NCI-H345 treated with DMSO at 0.1 percent for 48 hours (cell line): Measurements from ENCODE around the gene PLCB4.
A peak's percentile ranks its signal among the peaks of the same experiment; 100 is the strongest.

Source experiments
- DNase-seq: peaks from one replicate; lab custom pipeline; 2025; ENCODE audit not compliant: unreplicated experiment; lab: John Stamatoyannopoulos, UW

PLCB4 gene

DNA sequence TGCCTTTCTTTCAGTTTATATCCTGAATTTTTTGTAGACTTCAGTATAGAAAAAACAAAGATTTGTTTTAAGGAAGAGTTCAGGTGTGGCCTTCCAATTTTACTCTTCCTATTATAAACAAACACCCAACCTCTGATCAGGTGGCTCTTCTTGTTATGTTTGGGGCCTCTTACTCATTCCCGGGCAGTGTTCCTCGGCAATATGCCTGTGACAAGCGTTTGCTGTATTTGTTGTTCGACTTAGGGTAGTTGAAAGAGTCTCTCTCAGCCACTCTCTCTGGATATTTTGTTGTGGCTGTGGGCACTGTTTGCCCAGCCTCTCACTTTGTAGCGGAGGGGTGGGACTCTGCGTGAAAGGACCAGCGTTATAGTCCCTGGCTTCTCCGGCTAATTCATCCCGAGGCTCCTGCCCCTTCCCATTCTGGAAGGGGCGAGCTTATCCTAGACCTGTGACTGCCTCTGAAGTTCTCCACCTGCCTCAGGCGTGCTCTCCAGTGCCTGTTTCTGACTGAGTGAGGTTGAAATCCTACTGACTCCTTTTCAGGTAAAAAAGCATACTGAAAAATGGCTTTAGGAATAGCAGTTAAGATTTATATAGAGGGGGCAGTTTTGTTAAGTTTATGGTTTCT, 97.4 kb downstream of the PLCB4 start:
- no peak for DNase-seq

DNA sequence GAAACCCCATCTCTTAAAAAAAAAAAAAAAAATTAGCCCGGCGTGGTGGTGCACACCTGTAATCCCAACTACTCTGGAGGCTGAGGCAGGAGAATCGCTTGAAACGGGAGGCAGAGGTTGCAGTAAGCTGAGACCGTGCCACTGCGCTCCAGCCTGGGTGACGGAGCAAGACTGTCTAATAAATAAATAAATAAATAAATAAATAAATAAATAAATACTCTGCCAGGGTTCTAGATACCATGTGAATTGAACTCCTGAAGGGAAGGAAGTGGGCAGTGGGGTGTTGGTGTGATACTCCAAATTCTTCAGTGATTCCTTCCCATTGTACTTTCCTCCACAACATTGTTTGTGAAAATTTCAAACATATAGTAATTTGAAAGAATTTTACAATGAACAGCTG, 100.5 kb downstream of the PLCB4 start:
- DNase-seq, result no peak

DNA sequence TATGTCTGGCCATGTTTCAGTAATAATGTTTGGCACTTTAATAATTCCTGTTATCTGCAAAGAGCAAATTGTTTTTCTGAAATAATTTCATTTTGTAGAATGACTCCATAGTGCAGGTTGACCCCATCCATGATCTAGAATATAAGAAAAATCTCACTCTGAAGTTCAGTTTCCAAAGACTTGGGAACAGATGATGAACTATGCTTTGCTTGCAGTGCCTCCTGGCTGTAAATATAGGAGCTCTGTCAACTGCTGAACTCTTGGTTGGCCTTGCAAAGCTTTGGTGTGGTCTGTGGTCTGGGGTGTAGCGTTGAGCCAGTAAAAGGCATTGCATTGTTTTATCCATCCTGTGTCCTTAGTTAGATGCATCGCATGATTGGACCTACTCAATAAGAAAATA, 104.0 kb downstream of the PLCB4 start:
- DNase-seq, result no peak

DNA sequence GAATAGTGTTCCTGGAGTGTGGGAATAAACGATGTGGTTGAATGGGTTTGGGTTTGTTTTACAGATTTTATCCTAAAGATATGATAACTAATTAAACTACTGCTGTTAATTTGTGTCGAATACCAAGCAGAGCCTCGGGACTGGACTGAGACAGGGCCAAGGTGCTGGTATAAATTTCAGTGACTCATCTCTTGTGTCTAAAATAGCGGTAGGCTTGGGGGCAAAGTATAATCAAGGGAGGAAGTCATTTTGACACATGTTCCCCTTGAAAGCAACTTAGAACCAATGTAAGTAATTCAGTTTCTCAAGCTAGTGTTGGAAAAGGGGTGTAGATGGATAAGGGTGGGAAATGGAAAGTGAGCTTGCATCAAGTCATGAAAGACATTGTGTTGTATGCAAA, 108.4 kb downstream of the PLCB4 start:
- DNase-seq, result no peak

DNA sequence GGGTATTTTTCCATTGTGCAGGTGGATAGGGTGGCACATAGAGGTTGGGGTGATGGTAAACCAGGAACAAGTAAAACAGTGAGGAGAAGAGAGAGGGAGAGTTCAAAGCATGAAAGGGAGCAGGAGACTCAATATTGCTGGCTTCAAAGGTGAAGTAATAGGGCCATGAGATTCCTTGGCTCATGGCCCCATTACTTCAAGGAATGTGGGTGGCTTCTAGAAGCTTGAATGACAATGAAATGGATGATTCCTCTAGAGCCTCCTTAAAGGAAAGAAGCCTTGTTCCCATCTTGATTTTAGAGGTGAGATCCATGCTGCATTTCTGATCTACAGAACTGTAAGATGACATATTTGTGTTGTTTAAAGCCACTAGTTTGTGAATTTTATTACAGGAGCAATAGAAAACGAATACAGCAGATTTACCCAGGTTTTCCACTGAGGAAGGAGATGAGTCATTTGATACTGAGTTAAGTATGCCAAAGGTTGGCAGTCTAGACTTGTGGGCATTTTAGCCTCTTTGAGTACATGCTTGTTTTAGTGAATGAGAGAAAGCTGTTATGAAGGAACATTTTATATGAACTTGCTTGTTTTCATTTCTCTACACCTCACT, 110.4 kb downstream of the PLCB4 start:
- no peak for DNase-seq

DNA sequence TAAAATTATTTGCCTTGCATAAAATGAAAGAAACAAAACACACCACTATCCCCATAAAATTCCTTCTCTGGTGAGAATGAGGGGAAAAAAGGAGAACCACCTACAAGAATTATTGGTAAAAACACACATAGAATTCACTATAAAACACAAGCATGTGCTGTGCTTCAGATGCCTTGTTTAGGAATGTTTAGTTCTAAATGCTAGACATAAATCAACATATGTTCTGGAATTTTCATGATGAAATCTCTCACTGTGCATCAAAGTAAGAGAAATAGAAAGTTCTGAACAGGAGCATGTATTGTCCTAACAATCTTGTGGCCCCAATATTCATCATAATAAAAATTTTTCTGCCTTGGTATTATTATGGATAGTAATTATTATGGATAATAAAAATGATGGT, 111.0 kb downstream of the PLCB4 start:
- no peak for DNase-seq

DNA sequence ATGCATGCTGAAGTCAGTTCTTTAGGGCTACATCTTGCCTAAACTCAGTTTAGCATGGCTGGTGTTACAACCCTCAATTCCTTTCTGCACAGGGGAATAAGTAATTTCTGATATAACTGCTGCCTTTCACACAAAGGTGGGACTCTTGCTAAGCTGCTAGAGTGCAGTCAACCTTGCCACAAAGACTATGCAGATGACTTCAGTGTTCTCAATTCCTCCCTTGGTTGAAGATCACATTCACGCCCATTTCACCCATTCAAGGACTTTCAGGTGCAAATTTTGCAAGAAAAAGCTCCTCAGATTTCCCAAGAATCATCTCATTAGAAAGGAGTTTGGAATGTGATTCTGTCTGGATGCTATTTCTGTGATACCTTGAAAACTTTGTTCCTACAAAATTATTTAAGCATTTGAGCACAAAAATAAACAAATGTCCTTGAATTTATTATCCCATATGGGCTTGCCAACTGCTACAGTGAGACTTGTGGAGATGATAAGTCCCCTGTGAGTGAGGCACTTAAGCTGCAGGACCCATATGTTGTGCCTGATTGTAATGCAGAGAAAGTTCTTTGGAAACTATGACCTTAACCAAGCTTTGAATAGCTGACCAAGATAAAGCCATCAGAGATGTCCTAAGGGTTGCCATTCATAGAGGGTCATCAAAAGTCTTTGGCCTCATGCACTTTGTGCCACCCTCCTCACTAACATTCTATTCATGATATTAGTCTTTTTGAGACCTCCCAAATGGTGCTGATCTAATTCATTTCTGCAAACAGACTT, 111.8 kb downstream of the PLCB4 start:
- no peak for DNase-seq

DNA sequence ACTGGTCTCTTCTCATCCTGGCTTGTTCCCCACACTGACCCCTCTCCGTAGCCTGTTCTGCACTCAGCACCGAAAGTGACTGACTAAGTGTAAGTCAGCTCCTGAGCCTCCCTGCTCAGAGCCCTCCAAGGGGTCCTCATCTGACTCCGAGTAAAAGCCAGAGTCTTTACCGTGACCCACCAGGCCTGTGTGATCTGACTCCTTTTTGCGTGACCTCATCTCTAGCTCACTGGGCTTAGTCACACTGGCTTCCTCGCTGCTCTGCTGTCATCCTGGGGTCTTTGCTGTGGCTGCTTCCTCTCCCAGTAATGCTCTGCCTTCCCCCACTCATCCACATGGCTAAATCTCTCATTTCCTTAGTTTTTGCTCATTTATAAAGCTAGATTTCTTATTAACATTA, 116.6 kb downstream of the PLCB4 start:
- DNase-seq, result no peak

DNA sequence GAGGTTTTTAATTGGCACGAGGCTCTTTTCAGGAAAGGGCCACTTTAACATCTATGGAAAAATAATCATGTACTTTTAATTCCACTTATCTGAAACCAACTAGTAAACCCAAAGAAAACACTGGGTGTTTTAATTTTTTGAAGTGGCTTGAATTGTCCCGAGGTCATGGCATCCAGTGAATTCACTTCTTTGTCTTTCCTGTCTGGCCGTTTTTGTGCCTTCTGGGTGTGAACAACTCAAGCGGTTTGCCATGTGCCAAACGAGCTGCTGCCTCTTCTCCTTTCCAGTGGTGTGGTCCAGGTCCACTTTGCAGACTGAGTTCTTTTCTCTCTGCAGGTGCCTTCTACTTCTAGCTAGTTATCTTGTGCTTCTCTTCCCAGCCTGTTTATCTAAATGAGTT, 117.5 kb downstream of the PLCB4 start:
- no peak for DNase-seq

DNA sequence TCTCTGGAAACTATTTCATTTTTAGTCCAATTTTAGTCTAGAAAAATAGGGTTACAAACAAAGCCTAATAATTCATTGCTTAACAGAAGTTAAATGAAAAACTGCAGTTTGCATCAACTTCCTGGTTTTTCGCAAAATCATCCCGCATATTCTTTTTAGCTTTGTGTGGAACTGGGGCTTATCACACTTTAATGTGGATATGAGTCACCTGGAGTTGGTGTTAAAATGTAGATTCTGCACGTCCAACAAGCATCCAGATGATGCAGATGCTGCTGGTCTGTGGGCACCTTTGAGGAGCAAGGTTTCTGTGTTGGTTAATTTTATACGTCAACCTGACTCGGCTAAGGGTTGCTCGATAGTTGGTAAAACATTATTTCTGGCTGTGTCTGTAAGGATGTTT, 126.1 kb downstream of the PLCB4 start:
- DNase-seq, result no peak

DNA sequence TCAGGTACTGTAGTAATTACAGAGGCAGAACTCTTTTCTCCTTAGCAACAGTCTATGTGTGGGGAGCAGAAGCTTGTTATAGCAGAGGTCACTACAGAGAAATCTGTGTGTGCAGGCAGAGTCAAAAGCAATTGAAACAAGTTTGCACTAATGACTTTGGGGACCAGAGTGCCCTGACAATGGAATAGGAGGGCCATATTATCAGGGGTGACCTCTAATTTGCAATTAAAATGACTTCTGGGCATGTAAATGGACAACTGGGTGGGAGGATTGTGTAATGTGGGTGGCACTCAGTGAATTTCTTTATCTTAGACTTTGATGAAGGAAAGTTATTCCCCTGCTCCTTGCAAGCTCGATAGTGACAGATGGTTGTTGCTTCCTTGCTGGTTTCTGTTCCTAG, 127.2 kb downstream of the PLCB4 start:
- DNase-seq, result no peak

DNA sequence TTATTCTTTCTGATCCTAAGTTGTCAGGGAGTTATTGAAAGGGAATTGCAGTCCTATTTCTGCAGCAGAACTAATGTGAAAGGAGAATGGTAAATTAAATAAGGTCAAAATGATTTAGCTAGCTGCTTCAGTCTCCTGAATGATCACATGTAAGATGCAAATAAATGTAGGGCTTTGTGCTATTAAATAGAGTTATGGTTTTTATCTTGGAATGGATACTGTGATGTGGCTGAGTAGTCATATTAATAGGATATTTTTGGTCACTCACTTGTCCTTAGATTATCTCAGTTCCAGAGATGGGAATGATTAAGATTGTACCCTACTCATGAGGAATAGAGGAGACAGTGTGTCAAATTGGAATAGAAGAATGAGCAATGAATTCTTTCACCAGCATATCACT, 129.6 kb downstream of the PLCB4 start:
- no peak for DNase-seq

DNA sequence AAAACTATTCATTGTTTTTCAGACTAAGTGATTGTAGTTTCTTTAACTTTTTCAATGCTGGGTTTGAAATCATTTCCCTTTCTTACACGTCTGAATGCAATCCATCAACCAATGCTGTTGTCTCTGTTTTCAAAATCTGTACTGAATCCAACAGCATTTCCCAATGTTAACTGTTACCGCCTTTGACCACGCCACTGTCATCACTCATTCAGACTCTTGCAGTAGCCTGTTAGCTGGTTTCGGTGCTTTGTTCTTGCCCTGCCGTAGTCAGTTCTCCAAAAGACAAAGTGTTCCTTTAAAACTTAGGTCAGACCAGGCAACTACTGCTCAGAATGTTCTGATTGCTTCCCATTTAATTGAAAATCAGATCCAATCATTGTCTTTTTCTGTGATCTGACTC, 131.3 kb downstream of the PLCB4 start:
- no peak for DNase-seq

DNA sequence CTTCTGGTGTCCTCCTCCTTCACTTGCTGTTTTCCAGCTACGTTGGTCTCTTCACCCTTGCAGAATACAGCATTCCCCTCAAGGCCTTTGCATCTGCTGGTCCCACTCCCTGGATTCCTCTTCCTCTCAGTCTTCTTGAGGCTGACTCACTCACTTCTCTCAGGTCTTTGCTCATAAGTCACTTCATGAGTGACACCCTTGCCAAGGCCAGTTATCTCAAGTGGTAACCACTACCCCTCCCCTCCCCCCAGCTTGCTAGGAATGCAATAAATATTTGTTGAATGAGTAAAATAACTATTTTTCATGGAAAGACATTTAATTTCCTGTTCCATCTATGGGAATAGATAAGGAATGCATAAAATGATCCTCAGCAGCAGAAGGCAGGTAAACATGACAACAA, 131.7 kb downstream of the PLCB4 start:
- DNase-seq, result no peak

DNA sequence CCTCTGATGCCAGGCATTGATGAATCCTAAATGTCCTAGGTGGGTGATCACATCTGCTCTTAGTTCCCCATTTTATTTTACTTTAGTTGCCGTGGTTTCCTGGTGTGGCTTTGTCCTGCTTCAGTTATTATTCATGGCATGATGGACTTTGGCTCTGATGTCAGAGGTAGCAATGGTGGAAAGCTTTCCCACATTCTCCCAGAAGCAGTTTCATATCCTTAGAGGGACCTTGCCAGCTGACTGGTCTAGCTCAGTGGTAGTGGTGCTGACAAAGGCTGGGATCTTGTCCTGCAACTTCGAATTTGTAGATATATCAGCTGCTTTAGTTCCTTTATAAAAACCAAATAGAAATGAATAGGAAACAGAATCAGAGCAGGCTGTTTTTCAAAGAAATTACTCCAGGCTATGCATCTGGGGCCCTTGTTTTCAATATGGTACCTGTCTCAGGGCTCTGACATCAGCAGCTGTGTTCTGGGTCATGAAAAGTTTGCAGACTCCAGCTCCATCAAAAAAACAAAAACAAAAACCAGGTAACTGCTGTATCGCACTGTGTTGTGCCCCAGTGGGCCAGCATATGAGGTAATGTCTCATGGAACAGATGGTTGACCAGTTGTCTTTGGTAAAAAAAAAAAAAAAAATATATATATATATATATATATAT, 133.7 kb downstream of the PLCB4 start:
- no peak for DNase-seq

DNA sequence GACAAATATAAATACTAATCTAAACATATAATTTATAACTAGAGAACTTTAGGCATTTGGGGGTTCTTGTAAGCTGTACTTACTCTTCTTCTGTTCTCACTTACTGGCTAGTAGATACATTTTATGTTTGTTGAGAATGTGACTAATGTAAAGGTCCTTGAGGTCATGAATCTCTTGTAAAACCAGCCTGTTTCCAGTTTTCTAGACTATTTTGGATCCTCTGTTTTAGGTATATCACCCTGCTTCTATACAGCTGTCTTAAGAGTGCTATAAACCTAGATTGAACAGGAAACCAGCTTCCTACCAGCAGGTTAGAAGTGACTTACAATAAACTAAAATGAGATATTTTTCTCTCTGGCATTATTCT, 134.2 kb downstream of the PLCB4 start:
- DNase-seq, result no peak

DNA sequence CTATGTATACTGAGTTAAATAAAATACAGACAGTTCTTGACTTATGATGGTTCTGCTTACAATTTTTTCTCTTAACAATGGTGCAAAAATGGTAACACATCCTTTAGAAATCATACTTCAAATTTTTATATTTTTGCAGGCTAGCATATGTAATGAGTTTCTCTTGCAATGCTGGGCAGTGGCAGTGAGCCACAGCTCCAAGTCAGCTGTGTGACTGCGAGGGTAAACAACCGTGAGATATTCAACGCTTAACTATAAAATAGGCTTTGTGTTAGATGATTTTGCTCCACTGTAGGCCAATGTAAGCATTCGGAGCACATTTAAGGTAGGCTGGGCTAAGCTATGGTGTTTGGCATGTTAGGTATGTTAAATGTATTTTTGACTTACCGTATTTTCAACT, 136.1 kb downstream of the PLCB4 start:
- DNase-seq, result no peak

DNA sequence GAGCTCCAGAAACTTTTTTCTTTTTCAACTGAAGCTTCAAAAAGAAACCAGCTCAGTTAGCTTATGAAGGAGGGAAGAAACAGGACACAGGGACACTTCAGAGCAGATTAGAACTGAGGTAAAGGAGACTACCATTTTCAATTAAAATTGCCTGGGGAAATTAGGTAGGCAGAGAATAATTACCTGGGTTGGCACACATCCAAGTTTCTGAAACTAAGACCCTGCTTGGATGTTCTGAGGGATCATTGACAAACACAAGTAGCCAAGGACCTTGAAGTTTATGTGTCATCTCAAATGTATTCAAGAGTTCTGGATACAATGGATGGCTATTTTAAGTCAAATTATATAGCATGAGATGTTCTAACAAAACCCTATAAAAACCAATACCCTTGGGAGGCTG, 137.6 kb downstream of the PLCB4 start:
- peak; percentile 4 for DNase-seq

DNA sequence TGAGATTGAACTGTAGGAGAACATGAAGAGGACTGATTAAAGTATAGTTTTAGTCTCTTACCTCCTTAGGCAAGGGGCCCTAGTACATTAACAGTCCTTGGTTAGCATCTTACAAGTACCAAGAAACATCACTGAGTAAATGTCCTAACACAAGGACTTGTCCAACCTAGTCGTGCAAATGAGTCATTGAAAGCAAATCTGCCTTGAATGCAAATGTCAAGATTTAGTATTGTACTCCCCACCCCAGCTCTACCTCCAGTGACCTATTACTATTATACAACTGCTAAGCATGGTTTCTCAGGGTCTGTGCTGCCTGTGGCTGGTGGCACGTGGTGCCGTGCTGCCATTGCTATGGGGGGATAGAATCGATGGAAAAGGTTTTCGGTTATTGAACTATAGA, 138.4 kb downstream of the PLCB4 start:
- no peak for DNase-seq

DNA sequence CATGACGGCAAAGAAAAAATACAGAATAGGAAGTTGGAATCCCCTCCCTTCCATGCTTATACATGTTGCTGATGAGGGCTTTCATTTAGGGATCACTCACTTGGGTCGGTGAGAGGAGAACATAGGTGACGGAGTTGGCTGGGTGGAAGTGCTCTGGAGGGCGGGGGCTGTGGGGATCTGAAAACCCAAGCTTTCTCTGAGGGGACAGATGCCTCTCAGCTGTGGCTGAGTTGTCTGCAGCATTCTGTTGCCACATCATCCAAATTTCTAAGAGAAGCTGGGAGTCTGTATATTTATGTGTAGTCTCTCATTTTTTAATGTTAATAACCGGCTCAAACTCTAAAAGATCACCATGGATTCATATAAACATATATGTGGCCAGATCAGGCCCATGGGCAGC, 141.5 kb downstream of the PLCB4 start:
- no peak for DNase-seq

DNA sequence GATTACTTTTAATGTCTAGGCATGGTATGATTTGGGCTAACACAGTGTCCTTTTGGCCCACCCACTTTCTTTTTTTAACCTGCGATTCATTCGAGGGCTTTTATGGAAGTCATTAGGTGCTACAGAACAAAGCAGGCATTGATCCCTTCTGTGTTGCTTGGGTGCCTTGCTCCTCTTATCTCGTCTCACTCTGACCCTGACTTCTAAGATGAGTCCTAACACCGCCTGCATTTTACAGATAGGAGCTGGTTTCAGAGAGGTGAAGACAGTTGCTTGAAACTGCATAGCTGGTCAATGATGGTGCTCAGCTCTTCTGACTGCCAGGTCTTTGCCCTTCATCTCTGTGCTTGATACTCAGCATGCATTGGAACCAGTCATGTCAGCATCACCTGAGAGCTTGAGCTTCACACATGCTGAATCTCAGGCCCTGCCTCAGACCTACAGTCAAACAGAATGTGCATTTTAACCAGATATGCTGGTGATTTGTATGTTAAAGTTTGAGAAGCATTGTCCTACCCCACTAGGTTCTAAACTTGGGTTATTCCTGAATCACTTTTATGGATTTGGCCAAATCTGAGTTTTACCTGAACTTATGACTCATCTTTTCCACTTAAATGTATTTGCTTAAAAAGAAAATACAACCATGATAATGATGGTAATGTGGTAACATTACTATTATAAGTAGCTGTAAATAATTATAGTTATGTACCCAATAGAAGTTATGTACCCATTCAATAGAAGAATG, 142.3 kb downstream of the PLCB4 start:
- no peak for DNase-seq
